Thoracic aorta (tissue), 2 donors: Measurements from ENCODE around the gene PTMA. TPM values are rescaled to one million over a fixed set of nuclear protein-coding genes. Genes with fewer than 3 reads are reported as not detected.

Experiments used
- ATAC-seq: fragments of 150-250 bp; one replicate; pipeline ENCODE4 v1.8.0; 2017; ENCODE audit warnings: low read depth; ENCODE audit not compliant: insufficient number of reproducible peaks, low FRiP score
- DNase-seq: peaks from one replicate; pipeline ENCODE4 v3.0.0-alpha.2; 2020; ENCODE audit warnings: low spot score
- H3K27ac ChIP-seq, 2 donors: fragments of 200-600 bp; sonication (generic); 1 replicate in 1 of 2; 2 replicates in 1 of 2; pipeline ENCODE4 v1.5.1; 2016; ENCODE audit warnings: mild to moderate bottlenecking in 2 of 2, moderate library complexity in 2 of 2
- H3K27me3 ChIP-seq: fragments of 200-600 bp; sonication (generic); replicated peaks from 2 replicates; pipeline ENCODE4 v1.6.0; 2016; ENCODE audit warnings: mild to moderate bottlenecking; ENCODE audit not compliant: insufficient read depth
- H3K36me3 ChIP-seq: fragments of 200-600 bp; sonication (generic); one replicate; pipeline ENCODE4 v1.5.1; 2016
- H3K4me1 ChIP-seq, 2 donors: fragments of 200-600 bp; sonication (generic); 1 replicate in 1 of 2; 2 replicates in 1 of 2; pipeline versions ENCODE4 v1.5.1 to v1.6.0; 2016; ENCODE audit warnings: low read depth in 2 of 2, mild to moderate bottlenecking in 1 of 2; ENCODE audit not compliant: control insufficient read depth in 1 of 2
- H3K4me3 ChIP-seq: fragments of 200-600 bp; sonication (generic); 2 replicates; pipeline ENCODE4 v1.5.1; 2016; ENCODE audit warnings: mild to moderate bottlenecking
- H3K9me3 ChIP-seq: fragments of 200-600 bp; sonication (generic); 2 replicates; pipeline ENCODE4 v1.5.1; 2016
- total RNA-seq, 2 donors: library from RNA; depleted of rRNA; stranded (reverse); fragments of >200 nt; gene quantifications; one replicate each; pipeline versions ENCODE4 v1.1.0 to v1.2.3, GENCODE V29; 2016
- TF ChIP-seq, protein P1 (sequence below): fragments of 200-600 bp; sonication (generic); IDR thresholded peaks from one replicate; pipeline ENCODE4 v1.5.1; 2019; ENCODE audit warnings: antibody characterized with exemption

The PTMA gene
- total RNA-seq, 2 donors from 2014 or later: 700 to 1,022 TPM

DNA sequence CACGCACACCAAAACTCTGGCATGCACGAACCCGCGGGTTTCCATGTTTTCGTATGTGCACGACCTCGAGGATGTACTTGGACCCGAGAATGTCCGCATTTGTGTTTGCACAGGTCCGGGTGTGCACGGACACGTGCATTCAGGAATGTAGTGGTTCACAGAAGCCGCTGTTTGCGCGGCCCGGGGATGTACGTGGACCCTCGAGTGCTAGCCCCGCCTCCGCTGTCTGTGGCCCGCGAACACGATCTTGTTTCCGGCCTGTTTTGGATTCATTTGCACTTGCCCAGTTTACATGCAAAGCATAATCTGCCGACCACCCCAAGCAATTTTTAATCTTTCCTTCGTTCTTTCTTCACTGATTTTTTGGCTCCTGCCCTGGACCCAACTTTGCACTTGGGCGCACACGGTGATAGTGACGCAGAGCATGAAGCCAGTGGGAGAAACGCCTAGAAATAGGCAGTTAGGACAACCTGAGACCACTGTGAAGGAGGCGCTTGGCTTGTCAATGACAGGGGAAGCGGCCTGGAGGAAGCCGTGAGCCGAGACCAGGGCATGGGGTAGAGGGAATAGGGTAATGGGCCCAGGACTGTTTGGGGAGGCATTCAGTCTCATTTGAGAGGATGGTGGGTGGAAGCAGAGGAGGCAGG, 45.4 kb upstream of the PTMA start:
- Histone ChIP-seq H3K4me3 (peak overlapping the region; percentile 68), H3K9me3 (no peaks in the 10 kb centered on the region), H3K36me3 (no peaks in the 10 kb centered on the region), H3K27ac (peak overlapping the region; percentile 88), H3K27me3 (no peaks in the 10 kb centered on the region), H3K4me1 (peaks cover 20 to 31% of the 10 kb centered on the region in 2 donors)
- DNase-seq: no peak
- TF ChIP-seq, protein P1, sequence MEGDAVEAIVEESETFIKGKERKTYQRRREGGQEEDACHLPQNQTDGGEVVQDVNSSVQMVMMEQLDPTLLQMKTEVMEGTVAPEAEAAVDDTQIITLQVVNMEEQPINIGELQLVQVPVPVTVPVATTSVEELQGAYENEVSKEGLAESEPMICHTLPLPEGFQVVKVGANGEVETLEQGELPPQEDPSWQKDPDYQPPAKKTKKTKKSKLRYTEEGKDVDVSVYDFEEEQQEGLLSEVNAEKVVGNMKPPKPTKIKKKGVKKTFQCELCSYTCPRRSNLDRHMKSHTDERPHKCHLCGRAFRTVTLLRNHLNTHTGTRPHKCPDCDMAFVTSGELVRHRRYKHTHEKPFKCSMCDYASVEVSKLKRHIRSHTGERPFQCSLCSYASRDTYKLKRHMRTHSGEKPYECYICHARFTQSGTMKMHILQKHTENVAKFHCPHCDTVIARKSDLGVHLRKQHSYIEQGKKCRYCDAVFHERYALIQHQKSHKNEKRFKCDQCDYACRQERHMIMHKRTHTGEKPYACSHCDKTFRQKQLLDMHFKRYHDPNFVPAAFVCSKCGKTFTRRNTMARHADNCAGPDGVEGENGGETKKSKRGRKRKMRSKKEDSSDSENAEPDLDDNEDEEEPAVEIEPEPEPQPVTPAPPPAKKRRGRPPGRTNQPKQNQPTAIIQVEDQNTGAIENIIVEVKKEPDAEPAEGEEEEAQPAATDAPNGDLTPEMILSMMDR: no peak
- no peak for ATAC-seq

GRCh38 chr2:231663458-231664212, 44.7 kb upstream of the PTMA start:
- ATAC-seq (no peak), DNase-seq (no peak)
- Histone ChIP-seq H3K27me3 (no peaks in the 10 kb centered on the region), H3K9me3 (no peaks in the 10 kb centered on the region), H3K4me1 (peaks cover 20 to 34% of the 10 kb centered on the region in 2 donors), H3K27ac (peak overlapping the region; percentile 99 to 100), H3K4me3 (no peak overlapping the region), H3K36me3 (no peaks in the 10 kb centered on the region)
- TF ChIP-seq, protein P1: no peak

- DNase-seq: no peak
- Histone ChIP-seq H3K4me3 (no peak overlapping the region), H3K36me3 (no peaks in the 10 kb centered on the region), H3K9me3 (no peaks in the 10 kb centered on the region), H3K27ac (peak overlapping the region; percentile 99 to 100), H3K27me3 (no peaks in the 10 kb centered on the region), H3K4me1 (peaks cover 20 to 34% of the 10 kb centered on the region in 2 donors)
- TF ChIP-seq, protein P1: no peak
- no peak for ATAC-seq
Observed at GRCh38 chr2:231664727-231665126, 43.6 kb upstream of the PTMA start.

GRCh38 chr2:231665245-231666170, 42.8 kb upstream of the PTMA start:
- no peak for ATAC-seq
- H3K4me3 ChIP-seq: peak overlapping the region; percentile 75
- H3K27ac ChIP-seq: peak overlapping the region; percentile 99 to 100
- TF ChIP-seq, protein P1: no peak
- H3K4me1 ChIP-seq: peaks cover 20 to 34% of the 10 kb centered on the region in 2 donors
- DNase-seq: no peak
- H3K9me3 ChIP-seq: no peaks in the 10 kb centered on the region
- H3K36me3 ChIP-seq: no peaks in the 10 kb centered on the region
- H3K27me3 ChIP-seq: no peaks in the 10 kb centered on the region
